ENCODE data around the gene CRYBB1.

DNA sequence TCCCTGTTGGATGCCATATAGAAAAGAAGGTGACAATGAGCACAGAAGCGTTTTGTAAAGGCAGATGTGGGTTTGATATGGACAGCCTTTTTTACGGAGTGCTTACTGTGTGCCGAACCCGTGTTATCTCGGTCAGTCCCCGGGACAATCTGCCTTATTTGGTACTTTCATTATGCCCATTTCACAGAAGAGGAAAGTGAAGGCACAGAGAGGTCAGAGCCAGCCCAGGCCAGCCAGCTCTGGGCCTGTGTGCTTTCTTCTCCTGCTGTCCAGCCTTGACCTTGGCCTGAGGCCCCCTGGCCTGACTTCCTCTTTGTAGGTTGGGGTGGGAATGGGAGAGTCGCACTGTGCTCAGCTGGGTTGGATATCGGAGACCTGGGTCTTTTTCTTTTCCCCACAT lies 628 bp upstream of the CRYBB1 start:
- TF ChIP-seq, protein P1, sequence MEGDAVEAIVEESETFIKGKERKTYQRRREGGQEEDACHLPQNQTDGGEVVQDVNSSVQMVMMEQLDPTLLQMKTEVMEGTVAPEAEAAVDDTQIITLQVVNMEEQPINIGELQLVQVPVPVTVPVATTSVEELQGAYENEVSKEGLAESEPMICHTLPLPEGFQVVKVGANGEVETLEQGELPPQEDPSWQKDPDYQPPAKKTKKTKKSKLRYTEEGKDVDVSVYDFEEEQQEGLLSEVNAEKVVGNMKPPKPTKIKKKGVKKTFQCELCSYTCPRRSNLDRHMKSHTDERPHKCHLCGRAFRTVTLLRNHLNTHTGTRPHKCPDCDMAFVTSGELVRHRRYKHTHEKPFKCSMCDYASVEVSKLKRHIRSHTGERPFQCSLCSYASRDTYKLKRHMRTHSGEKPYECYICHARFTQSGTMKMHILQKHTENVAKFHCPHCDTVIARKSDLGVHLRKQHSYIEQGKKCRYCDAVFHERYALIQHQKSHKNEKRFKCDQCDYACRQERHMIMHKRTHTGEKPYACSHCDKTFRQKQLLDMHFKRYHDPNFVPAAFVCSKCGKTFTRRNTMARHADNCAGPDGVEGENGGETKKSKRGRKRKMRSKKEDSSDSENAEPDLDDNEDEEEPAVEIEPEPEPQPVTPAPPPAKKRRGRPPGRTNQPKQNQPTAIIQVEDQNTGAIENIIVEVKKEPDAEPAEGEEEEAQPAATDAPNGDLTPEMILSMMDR (IDR thresholded peaks at IDR 0.05) = no peak
- no peak for TF ChIP-seq EZH2 (IDR thresholded peaks at IDR 0.05; ENCODE audit: borderline replicate concordance, insufficient read depth, low read depth, low read length, poor library complexity, severe bottlenecking)
